Naive thymus-derived CD4-positive, alpha-beta T cell (primary cell): ENCODE measurements around the gene ADRA2B. TPM values are rescaled to one million over a fixed set of nuclear protein-coding genes. Genes with fewer than 3 reads are reported as not detected.

ENCODE experiments used
- ATAC-seq: fragments of 150-1000 bp; cut with Tn5 transposase; 2 replicates; pipeline ENCODE4 v1.10.0; 2021; ENCODE audit warnings: mild to moderate bottlenecking, moderate library complexity
- CTCF ChIA-PET: fragments of 350-600 bp; sonication (Branson Sonifier 250); formaldehyde crosslinking; loops from one replicate; lab custom pipeline; 2021; ENCODE audit warnings: antibody characterized with exemption; lab: Charles Lee
- POLR2A ChIA-PET: fragments of 350-600 bp; sonication (Branson Sonifier 250); formaldehyde crosslinking; loops from one replicate; lab custom pipeline; 2021; ENCODE audit warnings: antibody characterized with exemption, inconsistent platforms; lab: Charles Lee
- DNase-seq, 9 donors: peaks; one replicate each; pipeline versions ENCODE4 v3.0.0 to v3.0.0-alpha.2; 2020 to 2022; ENCODE audit warnings: mixed read lengths in 1 of 9
- H3K27ac ChIP-seq: one replicate; pipeline ENCODE4 v1.7.0; 2013; ENCODE audit warnings: mild to moderate bottlenecking, low read depth, low read length, moderate library complexity
- H3K27me3 ChIP-seq, 2 donors: one replicate each; pipeline ENCODE4 v1.7.0; 2013; ENCODE audit warnings: low read length in 2 of 2, mild to moderate bottlenecking in 2 of 2, moderate library complexity in 2 of 2; ENCODE audit not compliant: control insufficient read depth in 2 of 2, insufficient read depth in 2 of 2
- H3K36me3 ChIP-seq, 3 experiments: 1 replicate in 2 of 3; 2 replicates in 1 of 3; pipeline ENCODE4 v1.7.0; 2013; ENCODE audit warnings: low read length in 3 of 3, mild to moderate bottlenecking in 3 of 3, moderate library complexity in 1 of 3; ENCODE audit not compliant: insufficient read depth in 3 of 3, control insufficient read depth in 2 of 3
- H3K4me1 ChIP-seq, 2 donors: one replicate each; pipeline ENCODE4 v1.7.0; 2013; ENCODE audit warnings: low read length in 2 of 2, mild to moderate bottlenecking in 2 of 2, moderate library complexity in 1 of 2; ENCODE audit not compliant: control insufficient read depth in 2 of 2, insufficient read depth in 2 of 2
- H3K4me3 ChIP-seq: 2 replicates; pipeline ENCODE4 v1.7.0; 2013; ENCODE audit warnings: mild to moderate bottlenecking, low read length
- H3K9me3 ChIP-seq, 3 experiments: 1 replicate in 2 of 3; 2 replicates in 1 of 3; pipeline ENCODE4 v1.7.0; 2013; ENCODE audit warnings: low read length in 3 of 3; ENCODE audit not compliant: control insufficient read depth in 2 of 3
- H3K27ac Mint-ChIP-seq, 9 donors: one replicate each; pipeline ENCODE4 v1.8.0; 2020 to 2022; ENCODE audit warnings: mixed read lengths in 9 of 9, mild to moderate bottlenecking in 8 of 9, moderate library complexity in 5 of 9, inconsistent platforms in 2 of 9
- H3K27me3 Mint-ChIP-seq, 5 donors: one replicate each; pipeline ENCODE4 v1.8.0; 2021 to 2022; ENCODE audit warnings: mixed read lengths in 5 of 5, mild to moderate bottlenecking in 1 of 5
- H3K36me3 Mint-ChIP-seq, 5 donors: one replicate each; pipeline ENCODE4 v1.8.0; 2020 to 2022; ENCODE audit warnings: mixed read lengths in 5 of 5, mild to moderate bottlenecking in 3 of 5, inconsistent platforms in 1 of 5
- H3K4me1 Mint-ChIP-seq, 7 donors: one replicate each; pipeline ENCODE4 v1.8.0; 2020 to 2022; ENCODE audit warnings: mixed read lengths in 7 of 7, mild to moderate bottlenecking in 3 of 7, inconsistent platforms in 1 of 7
- H3K4me3 Mint-ChIP-seq, 10 donors: one replicate each; pipeline ENCODE4 v1.8.0; 2020 to 2022; ENCODE audit warnings: mild to moderate bottlenecking in 10 of 10, mixed read lengths in 10 of 10, moderate library complexity in 6 of 10, inconsistent platforms in 2 of 10
- H3K9me3 Mint-ChIP-seq, 11 donors: one replicate each; pipeline ENCODE4 v1.8.0; 2020 to 2022; ENCODE audit warnings: mixed read lengths in 11 of 11, mild to moderate bottlenecking in 4 of 11, inconsistent platforms in 1 of 11, moderate library complexity in 1 of 11
- intact Hi-C, 2 donors: fragments of 100-400 bp; cut with micrococcal nuclease; formaldehyde crosslinking; loops; one replicate each; pipeline ENCODE4 v1.15.1; 2023
- polyA plus RNA-seq, 2 donors: library from polyadenylated mRNA; unstranded; fragments of 300-500 nt; fragmentation: Illumina TruSeq; gene quantifications; one replicate each; pipeline ENCODE4 v1.2.3, GENCODE V29; 2021
- total RNA-seq, 6 experiments: library from RNA in 5 of 6; stranded (reverse) in 5 of 6; gene quantifications; 1 replicate in 5 of 6; 2 replicates in 1 of 6; pipeline ENCODE4 v1.2.3 and lab custom pipeline; 2021 to 2026

Gene ADRA2B
- total and polyA plus RNA-seq, 7 experiments from 2014 or later, result 0.15 to 0.93 (median 0.76) TPM; not detected in 4

- no peak for ATAC-seq
Observed at GRCh38 chr2:96112501-96113366, 3.6 kb downstream of the ADRA2B start.

GRCh38 chr2:96111823-96112500, 4.4 kb downstream of the ADRA2B start:
- intact Hi-C loops, result no loop called here
- Mint-ChIP-seq H3K27ac (no peak overlapping the region), H3K27me3 (peaks cover 0 to 10% (median 0%) of the 10 kb centered on the region in 5 donors), H3K9me3 (no peaks in the 10 kb centered on the region), H3K36me3 (peaks cover 0 to 1% (median 0%) of the 10 kb centered on the region in 5 donors), H3K4me3 (no peak overlapping the region), H3K4me1 (peaks cover 0 to 7% (median 6%) of the 10 kb centered on the region in 7 donors)
- no peaks in the 10 kb centered on the region for H3K4me1 ChIP-seq
- ChIA-PET CTCF (interaction anchor here (0.6 kb wide), 1 partner anchor 138 kb away, joined by 4 read pairs; no protein-coding TSS in a partner anchor), POLR2A (no interaction called here)
- H3K4me3 ChIP-seq, result no peak overlapping the region
- ATAC-seq (no peak), DNase-seq (no peak)
- H3K36me3 ChIP-seq, result no peaks in the 10 kb centered on the region
- H3K9me3 ChIP-seq, result no peaks in the 10 kb centered on the region
- no peaks in the 10 kb centered on the region for H3K27me3 ChIP-seq
- H3K27ac ChIP-seq, result no peak overlapping the region

More at GRCh38 chr2:96112501-96113366, 3.6 kb downstream of the ADRA2B start:
- Mint-ChIP-seq H3K9me3 (no peaks in the 10 kb centered on the region), H3K4me1 (peaks cover 4 to 14% (median 7%) of the 10 kb centered on the region in 7 donors), H3K4me3 (no peak overlapping the region), H3K36me3 (peaks cover 0 to 1% (median 0%) of the 10 kb centered on the region in 5 donors), H3K27ac (no peak overlapping the region), H3K27me3 (peaks cover 0 to 12% (median 0%) of the 10 kb centered on the region in 5 donors)
- intact Hi-C loops, result no loop called here
- POLR2A ChIA-PET, result interaction anchor here (0.6 kb wide), 1 partner anchor 699 kb away, joined by 3 read pairs; no protein-coding TSS in a partner anchor
- Histone ChIP-seq H3K27ac (no peak overlapping the region), H3K36me3 (no peaks in the 10 kb centered on the region), H3K27me3 (no peaks in the 10 kb centered on the region), H3K4me1 (peaks cover 5 to 7% of the 10 kb centered on the region in 2 donors), H3K9me3 (no peaks in the 10 kb centered on the region), H3K4me3 (no peak overlapping the region)
- CTCF ChIA-PET, result interaction anchor here (1.0 kb wide), 1 partner anchor 120 kb away, joined by 3 read pairs; no protein-coding TSS in a partner anchor
- no peak for DNase-seq

GRCh38 chr2:96111257-96111640, 5.1 kb downstream of the ADRA2B start:
- Mint-ChIP-seq H3K9me3 (peaks cover 0 to 6% (median 0%) of the 10 kb centered on the region in 11 donors), H3K4me1 (peaks cover 0 to 7% (median 6%) of the 10 kb centered on the region in 7 donors), H3K4me3 (no peak overlapping the region), H3K27me3 (peaks cover 0 to 10% (median 0%) of the 10 kb centered on the region in 5 donors), H3K27ac (no peak overlapping the region), H3K36me3 (peaks cover 0 to 1% (median 0%) of the 10 kb centered on the region in 5 donors)
- Histone ChIP-seq H3K4me3 (no peak overlapping the region), H3K27me3 (no peaks in the 10 kb centered on the region), H3K27ac (no peak overlapping the region), H3K9me3 (no peaks in the 10 kb centered on the region), H3K4me1 (no peaks in the 10 kb centered on the region), H3K36me3 (no peaks in the 10 kb centered on the region)
- ATAC-seq (no peak), DNase-seq (no peak)
- intact Hi-C loops, result no loop called here
- ChIA-PET POLR2A (no interaction called here), CTCF (interaction anchor here (0.6 kb wide), 1 partner anchor 137 kb away, joined by 4 read pairs; no protein-coding TSS in a partner anchor)

GRCh38 chr2:96110621-96111256, 5.6 kb downstream of the ADRA2B start:
- Histone ChIP-seq H3K27me3 (no peaks in the 10 kb centered on the region), H3K9me3 (peaks cover 0 to 3% (median 0%) of the 10 kb centered on the region in 3 experiments), H3K27ac (no peak overlapping the region), H3K36me3 (no peaks in the 10 kb centered on the region), H3K4me1 (no peaks in the 10 kb centered on the region), H3K4me3 (no peak overlapping the region)
- intact Hi-C loops, result no loop called here
- peaks cover 0 to 7% (median 0%) of the 10 kb centered on the region in 5 donors for H3K27me3 Mint-ChIP-seq
- H3K4me3 Mint-ChIP-seq, result no peak overlapping the region
- POLR2A ChIA-PET, result no interaction called here
- H3K4me1 Mint-ChIP-seq, result peaks cover 0 to 6% (median 5%) of the 10 kb centered on the region in 7 donors
- CTCF ChIA-PET, result no interaction called here
- peaks cover 0 to 11% (median 1%) of the 10 kb centered on the region in 11 donors for H3K9me3 Mint-ChIP-seq
- DNase-seq (no peak), ATAC-seq (no peak)
- peaks cover 0 to 1% (median 0%) of the 10 kb centered on the region in 5 donors for H3K36me3 Mint-ChIP-seq
- no peak overlapping the region for H3K27ac Mint-ChIP-seq

GRCh38 chr2:96109931-96110511, 6.3 kb downstream of the ADRA2B start:
- DNase-seq (no peak), ATAC-seq (no peak)
- H3K27ac ChIP-seq, result no peak overlapping the region
- H3K27me3 Mint-ChIP-seq, result peaks cover 0 to 5% (median 0%) of the 10 kb centered on the region in 5 donors
- H3K36me3 Mint-ChIP-seq, result peaks cover 0 to 6% (median 0%) of the 10 kb centered on the region in 5 donors
- H3K9me3 ChIP-seq, result peaks cover 0 to 10% (median 0%) of the 10 kb centered on the region in 3 experiments
- H3K9me3 Mint-ChIP-seq, result peaks cover 0 to 18% (median 8%) of the 10 kb centered on the region in 11 donors
- intact Hi-C loops, result no loop called here
- H3K4me3 Mint-ChIP-seq, result no peak overlapping the region
- peaks cover 0 to 4% (median 0%) of the 10 kb centered on the region in 7 donors for H3K4me1 Mint-ChIP-seq
- POLR2A ChIA-PET, result no interaction called here
- no peak overlapping the region for H3K4me3 ChIP-seq
- H3K36me3 ChIP-seq, result no peaks in the 10 kb centered on the region
- CTCF ChIA-PET, result no interaction called here
- no peaks in the 10 kb centered on the region for H3K4me1 ChIP-seq
- no peaks in the 10 kb centered on the region for H3K27me3 ChIP-seq
- no peak overlapping the region for H3K27ac Mint-ChIP-seq

- H3K36me3 ChIP-seq, result no peaks in the 10 kb centered on the region
Observed at GRCh38 chr2:96109361-96109680, 7.0 kb downstream of the ADRA2B start.

More at GRCh38 chr2:96109361-96109680, 7.0 kb downstream of the ADRA2B start:
- Mint-ChIP-seq H3K9me3 (peaks cover 0 to 22% (median 10%) of the 10 kb centered on the region in 11 donors), H3K27ac (no peak overlapping the region), H3K36me3 (peaks cover 0 to 6% (median 0%) of the 10 kb centered on the region in 5 donors), H3K4me3 (no peak overlapping the region), H3K4me1 (peaks cover 0 to 4% (median 0%) of the 10 kb centered on the region in 7 donors), H3K27me3 (peaks cover 0 to 5% (median 0%) of the 10 kb centered on the region in 5 donors)
- intact Hi-C loops, result no loop called here
- Histone ChIP-seq H3K4me1 (no peaks in the 10 kb centered on the region), H3K27ac (no peak overlapping the region), H3K27me3 (no peaks in the 10 kb centered on the region), H3K9me3 (peaks cover 0 to 13% (median 0%) of the 10 kb centered on the region in 3 experiments), H3K4me3 (no peak overlapping the region)
- DNase-seq, result no peak
- ChIA-PET POLR2A (no interaction called here), CTCF (no interaction called here)
- no peak for ATAC-seq
